Natural killer cell (primary cell): ENCODE data around the gene ATP5F1C. TPM values are rescaled to one million over a fixed set of nuclear protein-coding genes. Genes with fewer than 3 reads are reported as not detected.
"Not testable (repeated sequence)": the region's sequence is repeated elsewhere in the genome, so short reads cannot be mapped to it uniquely, and the experiment has no call there.

Experiments used
- ATAC-seq, 3 donors: fragments of 150-1000 bp in 2 of 3; fragments of 200-7000 bp in 1 of 3; cut with Tn5 transposase; 1 replicate in 1 of 3; 2 replicates in 2 of 3; pipeline ENCODE4 v1.10.0; 2021; ENCODE audit warnings: mild to moderate bottlenecking in 2 of 3, moderate library complexity in 2 of 3
- DNase-seq, 2 donors: peaks; one replicate each; pipeline versions ENCODE4 v3.0.0 to v3.0.0-alpha.2; 2013 to 2021; ENCODE audit warnings: mixed read lengths in 1 of 2
- H3K27ac ChIP-seq: one replicate; pipeline ENCODE4 v1.5.1; 2013; ENCODE audit warnings: mild to moderate bottlenecking, low read length
- H3K27me3 ChIP-seq: one replicate; pipeline ENCODE4 v1.6.1; 2013; ENCODE audit warnings: low read length; ENCODE audit not compliant: control insufficient read depth, insufficient read depth
- H3K36me3 ChIP-seq: one replicate; pipeline ENCODE4 v1.6.1; 2013; ENCODE audit warnings: low read length; ENCODE audit not compliant: control insufficient read depth, insufficient read depth
- H3K4me1 ChIP-seq: one replicate; pipeline ENCODE4 v1.6.1; 2013; ENCODE audit warnings: low read length; ENCODE audit not compliant: control insufficient read depth, insufficient read depth
- H3K4me3 ChIP-seq: one replicate; pipeline ENCODE4 v1.5.1; 2013; ENCODE audit warnings: low read length
- H3K9me3 ChIP-seq: one replicate; pipeline ENCODE4 v1.6.1; 2013; ENCODE audit warnings: low read length; ENCODE audit not compliant: control insufficient read depth, insufficient read depth
- H3K27ac Mint-ChIP-seq, 2 donors: one replicate each; pipeline ENCODE4 v1.8.0; 2022; ENCODE audit warnings: mild to moderate bottlenecking in 2 of 2, mixed read lengths in 2 of 2, moderate library complexity in 1 of 2
- H3K27me3 Mint-ChIP-seq, 2 donors: one replicate each; pipeline ENCODE4 v1.8.0; 2022; ENCODE audit warnings: low read depth in 2 of 2, mixed read lengths in 2 of 2
- H3K36me3 Mint-ChIP-seq: one replicate; pipeline ENCODE4 v1.8.0; 2022; ENCODE audit warnings: mixed read lengths
- H3K4me1 Mint-ChIP-seq, 2 donors: one replicate each; pipeline ENCODE4 v1.8.0; 2022; ENCODE audit warnings: mixed read lengths in 2 of 2
- H3K4me3 Mint-ChIP-seq: one replicate; pipeline ENCODE4 v1.8.0; 2022; ENCODE audit warnings: mild to moderate bottlenecking, moderate library complexity, mixed read lengths
- H3K9me3 Mint-ChIP-seq, 2 donors: one replicate each; pipeline ENCODE4 v1.8.0; 2022; ENCODE audit warnings: mixed read lengths in 2 of 2
- CTCF ChIP-seq: fragments of 200-600 bp; IDR thresholded peaks from one replicate; pipeline ENCODE4 v1.8.0; 2022; ENCODE audit warnings: antibody characterized with exemption
- WGBS: methylation state at CpG from one replicate; pipeline ENCODE4 v1.1.7; 2013; ENCODE audit warnings: missing lambda C conversion rate; ENCODE audit not compliant: insufficient coverage; 5-methylcytosine and 5-hydroxymethylcytosine counted together
- intact Hi-C: fragments of 100-400 bp; cut with micrococcal nuclease; formaldehyde crosslinking; loops from one replicate; pipeline ENCODE4 v1.14.2; 2022
- total RNA-seq, 4 donors: library from RNA; stranded (reverse); fragments of 120-200 nt in 1 of 4; gene quantifications; one replicate each; pipeline versions ENCODE4 v1.2.3 to v1.2.4, GENCODE V29; 2013 to 2022

Gene ATP5F1C
- total RNA-seq, 3 donors from 2014 or later (not counting 1 experiment from before 2014, with no cell fraction given) = 127 to 145 (median 135) TPM

- Histone ChIP-seq H3K27me3 (no peaks in the 10 kb centered on the region), H3K36me3 (peaks cover 35% of the 10 kb centered on the region), H3K27ac (no peak overlapping the region), H3K9me3 (no peaks in the 10 kb centered on the region), H3K4me3 (no peak overlapping the region), H3K4me1 (no peaks in the 10 kb centered on the region)
- H3K36me3 Mint-ChIP-seq = peaks cover 13% of the 10 kb centered on the region
- H3K27ac Mint-ChIP-seq = peak overlapping the region in 1 of 2 donors; percentile 18
- TF ChIP-seq CTCF = no peak
- intact Hi-C loops = no loop called here
- ATAC-seq = no peak
- H3K27me3 Mint-ChIP-seq = no peaks in the 10 kb centered on the region
- 98% methylated on average over 3 of the region's 4 CpGs for WGBS
- no peak for DNase-seq
- H3K4me1 Mint-ChIP-seq = peaks cover 0 to 8% of the 10 kb centered on the region in 2 donors
- H3K9me3 Mint-ChIP-seq = no peaks in the 10 kb centered on the region
- H3K4me3 Mint-ChIP-seq = no peak overlapping the region
These were observed 20.8 kb downstream of the ATP5F1C start for GRCh38 chr10:7808686-7809267.

- Histone ChIP-seq H3K27ac (no peak overlapping the region), H3K36me3 (peaks cover 20% of the 10 kb centered on the region), H3K4me1 (no peaks in the 10 kb centered on the region), H3K4me3 (no peak overlapping the region), H3K9me3 (no peaks in the 10 kb centered on the region), H3K27me3 (no peaks in the 10 kb centered on the region)
- Mint-ChIP-seq H3K4me3 (no peak overlapping the region), H3K4me1 (no peaks in the 10 kb centered on the region), H3K27ac (no peak overlapping the region), H3K36me3 (no peaks in the 10 kb centered on the region), H3K27me3 (no peaks in the 10 kb centered on the region), H3K9me3 (no peaks in the 10 kb centered on the region)
- no peak for TF ChIP-seq CTCF
- DNase-seq = no peak
- intact Hi-C loops = no loop called here
- WGBS = 91% methylated on average over 7 of the region's 7 CpGs
- no peak for ATAC-seq
These were observed 22.5 kb downstream of the ATP5F1C start for GRCh38 chr10:7810443-7810842.

- no peaks in the 10 kb centered on the region for H3K27me3 ChIP-seq
- no peak overlapping the region for H3K27ac Mint-ChIP-seq
- intact Hi-C loops = no loop called here
- no peak overlapping the region for H3K4me3 Mint-ChIP-seq
- no peaks in the 10 kb centered on the region for H3K9me3 Mint-ChIP-seq
- 97% methylated on average over 4 of the region's 5 CpGs for WGBS
- no peak overlapping the region for H3K27ac ChIP-seq
- no peaks in the 10 kb centered on the region for H3K4me1 ChIP-seq
- TF ChIP-seq CTCF = no peak
- peaks cover 16% of the 10 kb centered on the region for H3K36me3 ChIP-seq
- no peaks in the 10 kb centered on the region for H3K36me3 Mint-ChIP-seq
- H3K27me3 Mint-ChIP-seq = no peaks in the 10 kb centered on the region
- H3K4me3 ChIP-seq = no peak overlapping the region
- no peak for ATAC-seq
- H3K9me3 ChIP-seq = no peaks in the 10 kb centered on the region
- no peak for DNase-seq
- H3K4me1 Mint-ChIP-seq = no peaks in the 10 kb centered on the region
These were observed 23.0 kb downstream of the ATP5F1C start for GRCh38 chr10:7811000-7811399.

- H3K9me3 ChIP-seq, H3K27ac ChIP-seq, H3K36me3 Mint-ChIP-seq, H3K27ac Mint-ChIP-seq, H3K27me3 Mint-ChIP-seq, H3K4me1 Mint-ChIP-seq, intact Hi-C loops, DNase-seq, H3K4me1 ChIP-seq, H3K4me3 ChIP-seq, H3K27me3 ChIP-seq, H3K9me3 Mint-ChIP-seq, H3K4me3 Mint-ChIP-seq, ATAC-seq: not testable (repeated sequence)
- 84% methylated on average over 7 of the region's 7 CpGs for WGBS
- H3K36me3 ChIP-seq = peaks cover 13% of the 10 kb centered on the region
These were observed 23.8 kb downstream of the ATP5F1C start for GRCh38 chr10:7811743-7812142.
